Hepatocyte (in vitro differentiated cells): ENCODE measurements around the gene GPATCH8. TPM values are rescaled to one million over a fixed set of nuclear protein-coding genes. Genes with fewer than 3 reads are reported as not detected.
A peak's percentile ranks its signal among the peaks of the same experiment; 100 is the strongest.

Experiments
- DNase-seq: peaks from one replicate; pipeline ENCODE4 v3.0.0-alpha.2; 2016; ENCODE audit warnings: low spot score
- H2AFZ ChIP-seq: fragments of 200-600 bp; sonication (generic); 2 replicates; pipeline ENCODE4 v1.6.0; 2016; ENCODE audit warnings: antibody characterized with exemption, mild to moderate bottlenecking
- H3K27ac ChIP-seq: fragments of 200-600 bp; sonication (generic); 2 replicates; pipeline ENCODE4 v1.5.1; 2016; ENCODE audit warnings: mild to moderate bottlenecking
- H3K27me3 ChIP-seq: fragments of 200-600 bp; sonication (generic); 2 replicates; pipeline ENCODE4 v1.6.1; 2016
- H3K36me3 ChIP-seq: fragments of 200-600 bp; sonication (generic); replicated peaks from 2 replicates; pipeline ENCODE4 v1.5.1; 2016; ENCODE audit warnings: low read depth; ENCODE audit not compliant: insufficient read depth
- H3K4me1 ChIP-seq: fragments of 200-600 bp; sonication (generic); 2 replicates; pipeline ENCODE4 v1.5.1; 2016; ENCODE audit warnings: mild to moderate bottlenecking, moderate library complexity; ENCODE audit not compliant: insufficient read depth
- H3K4me2 ChIP-seq: fragments of 200-600 bp; sonication (generic); 2 replicates; pipeline ENCODE4 v1.6.0; 2016
- H3K4me3 ChIP-seq: fragments of 200-600 bp; sonication (generic); 2 replicates; pipeline ENCODE4 v1.5.1; 2016; ENCODE audit warnings: mild to moderate bottlenecking
- H3K79me2 ChIP-seq: fragments of 200-600 bp; sonication (generic); 2 replicates; pipeline ENCODE4 v1.6.0; 2017; ENCODE audit warnings: mild to moderate bottlenecking
- H3K9me2 ChIP-seq: fragments of 200-600 bp; sonication (generic); replicated peaks from 2 replicates; pipeline ENCODE4 v1.6.0; 2017; ENCODE audit warnings: mild to moderate bottlenecking; ENCODE audit not compliant: insufficient read depth
- H3K9me3 ChIP-seq: fragments of 200-600 bp; sonication (generic); 2 replicates; pipeline ENCODE4 v1.5.1; 2016; ENCODE audit warnings: low read depth, mild to moderate bottlenecking
- H4K20me1 ChIP-seq: fragments of 200-600 bp; sonication (generic); 2 replicates; pipeline ENCODE4 v1.6.0; 2016; ENCODE audit warnings: mild to moderate bottlenecking; ENCODE audit not compliant: insufficient read depth, poor library complexity, severe bottlenecking
- CTCF ChIP-seq: fragments of 200-600 bp; sonication (generic); IDR thresholded peaks from 2 replicates; pipeline ENCODE4 v1.5.1; 2016; ENCODE audit warnings: antibody characterized with exemption, mild to moderate bottlenecking; ENCODE audit not compliant: poor library complexity
- EZH2 ChIP-seq: fragments of 200-600 bp; sonication (generic); IDR thresholded peaks from 2 replicates; pipeline ENCODE4 v1.6.1; 2016; ENCODE audit warnings: antibody characterized with exemption, mild to moderate bottlenecking, borderline replicate concordance
- EZH2phosphoT487 ChIP-seq: fragments of 200-600 bp; sonication (generic); IDR thresholded peaks from one replicate; pipeline ENCODE4 v1.6.1; 2018; ENCODE audit warnings: antibody characterized with exemption, mild to moderate bottlenecking, low read depth, moderate library complexity; ENCODE audit not compliant: unreplicated experiment, severe bottlenecking
- WGBS: methylation state at CpG from one replicate; pipeline ENCODE4 v1.1.6; 2016; ENCODE audit warnings: low lambda C conversion rate; ENCODE audit errors: missing lambda C conversion rate; 5-methylcytosine and 5-hydroxymethylcytosine counted together
- polyA plus RNA-seq: library from polyadenylated mRNA; unstranded; fragments of >200 nt; fragmentation: Nextera tagmentation; extraction: Ambion mirVana; gene quantifications from 2 replicates; pipeline ENCODE4 v1.2.1, GENCODE V29; 2016
- total RNA-seq: library from RNA; depleted of rRNA; stranded (reverse); fragments of >200 nt; gene quantifications from 2 replicates; pipeline ENCODE4 v1.2.3, GENCODE V29; 2014

GPATCH8 gene
- total RNA-seq (30.0 and 41.3 TPM in 2 replicates), polyA plus RNA-seq (42.1 and 47.0 TPM in 2 replicates)

- peaks cover 27% of the 10 kb centered on the region for H3K4me1 ChIP-seq
These were observed at the start of gene GPATCH8 for GRCh38 chr17:44503147-44504029. Gene GPATCH8 (minus strand): TSS chr17:44503406. CDS start chr17:44503370, 36 bp downstream.

GRCh38 chr17:44552361-44552760 lies 49.2 kb upstream of the GPATCH8 start:
- no peak overlapping the region for H3K4me3 ChIP-seq
- whole genome bisulfite sequencing = 64% methylated on average over 9 of the region's 9 CpGs
- no peaks in the 10 kb centered on the region for H3K9me2 ChIP-seq
- peak overlapping the region; percentile 45 for H3K4me2 ChIP-seq
- peak overlapping the region; percentile 75 for H3K27ac ChIP-seq
- H3K27me3 ChIP-seq = no peaks in the 10 kb centered on the region
- no peaks in the 10 kb centered on the region for H3K36me3 ChIP-seq
- DNase-seq = peak; percentile 64
- no peaks in the 10 kb centered on the region for H4K20me1 ChIP-seq
- TF ChIP-seq CTCF = no peak
- no peak overlapping the region for H2AFZ ChIP-seq
- peaks cover 30% of the 10 kb centered on the region for H3K4me1 ChIP-seq
- no peaks in the 10 kb centered on the region for H3K9me3 ChIP-seq
- no peaks in the 10 kb centered on the region for H3K79me2 ChIP-seq

More at GRCh38 chr17:44503147-44504029, at the start of gene GPATCH8:
- Histone ChIP-seq H3K4me3 (peak within 1 kb of the TSS; percentile 85), H3K4me2 (peak within 1 kb of the TSS; percentile 96), H4K20me1 (peaks cover 40% of the 10 kb centered on the region), H3K27me3 (no peaks in the 10 kb centered on the region), H3K9me2 (no peaks in the 10 kb centered on the region), H3K27ac (peak within 1 kb of the TSS; percentile 98), H3K36me3 (no peaks in the 10 kb centered on the region), H3K9me3 (no peaks in the 10 kb centered on the region), H2AFZ (peak within 1 kb of the TSS; percentile 91), H3K79me2 (peaks cover 46% of the 10 kb centered on the region)
- DNase-seq = peak; percentile 97
- 5% methylated on average over 52 of the region's 71 CpGs for WGBS
- TF ChIP-seq EZH2 (no peak), CTCF (no peak), EZH2phosphoT487 (no peak)

- H3K27ac ChIP-seq = peak overlapping the region; percentile 90
These were observed 46.5 kb upstream of the GPATCH8 start for GRCh38 chr17:44549686-44550085.

More at GRCh38 chr17:44549686-44550085, 46.5 kb upstream of the GPATCH8 start:
- Histone ChIP-seq H4K20me1 (no peaks in the 10 kb centered on the region), H3K79me2 (no peaks in the 10 kb centered on the region), H2AFZ (no peak overlapping the region), H3K9me3 (no peaks in the 10 kb centered on the region), H3K4me3 (no peak overlapping the region), H3K36me3 (no peaks in the 10 kb centered on the region), H3K4me1 (peaks cover 32% of the 10 kb centered on the region), H3K27me3 (no peaks in the 10 kb centered on the region), H3K9me2 (no peaks in the 10 kb centered on the region), H3K4me2 (no peak overlapping the region)
- TF ChIP-seq EZH2 = no peak
- no peak for TF ChIP-seq EZH2phosphoT487
- TF ChIP-seq CTCF = no peak
- WGBS = 58% methylated on average over 6 of the region's 6 CpGs
- DNase-seq = no peak
